ENCODE results near the gene STON1.
A peak's percentile ranks its signal among the peaks of the same experiment; 100 is the strongest.

STON1 gene, protein sequence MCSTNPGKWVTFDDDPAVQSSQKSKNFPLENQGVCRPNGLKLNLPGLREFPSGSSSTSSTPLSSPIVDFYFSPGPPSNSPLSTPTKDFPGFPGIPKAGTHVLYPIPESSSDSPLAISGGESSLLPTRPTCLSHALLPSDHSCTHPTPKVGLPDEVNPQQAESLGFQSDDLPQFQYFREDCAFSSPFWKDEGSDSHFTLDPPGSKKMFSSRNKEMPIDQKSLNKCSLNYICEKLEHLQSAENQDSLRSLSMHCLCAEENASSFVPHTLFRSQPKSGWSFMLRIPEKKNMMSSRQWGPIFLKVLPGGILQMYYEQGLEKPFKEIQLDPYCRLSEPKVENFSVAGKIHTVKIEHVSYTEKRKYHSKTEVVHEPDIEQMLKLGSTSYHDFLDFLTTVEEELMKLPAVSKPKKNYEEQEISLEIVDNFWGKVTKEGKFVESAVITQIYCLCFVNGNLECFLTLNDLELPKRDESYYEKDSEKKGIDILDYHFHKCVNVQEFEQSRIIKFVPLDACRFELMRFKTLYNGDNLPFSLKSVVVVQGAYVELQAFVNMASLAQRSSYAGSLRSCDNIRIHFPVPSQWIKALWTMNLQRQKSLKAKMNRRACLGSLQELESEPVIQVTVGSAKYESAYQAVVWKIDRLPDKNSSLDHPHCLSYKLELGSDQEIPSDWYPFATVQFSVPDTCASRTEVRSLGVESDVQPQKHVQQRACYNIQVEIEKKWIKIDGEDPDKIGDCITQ

DNA sequence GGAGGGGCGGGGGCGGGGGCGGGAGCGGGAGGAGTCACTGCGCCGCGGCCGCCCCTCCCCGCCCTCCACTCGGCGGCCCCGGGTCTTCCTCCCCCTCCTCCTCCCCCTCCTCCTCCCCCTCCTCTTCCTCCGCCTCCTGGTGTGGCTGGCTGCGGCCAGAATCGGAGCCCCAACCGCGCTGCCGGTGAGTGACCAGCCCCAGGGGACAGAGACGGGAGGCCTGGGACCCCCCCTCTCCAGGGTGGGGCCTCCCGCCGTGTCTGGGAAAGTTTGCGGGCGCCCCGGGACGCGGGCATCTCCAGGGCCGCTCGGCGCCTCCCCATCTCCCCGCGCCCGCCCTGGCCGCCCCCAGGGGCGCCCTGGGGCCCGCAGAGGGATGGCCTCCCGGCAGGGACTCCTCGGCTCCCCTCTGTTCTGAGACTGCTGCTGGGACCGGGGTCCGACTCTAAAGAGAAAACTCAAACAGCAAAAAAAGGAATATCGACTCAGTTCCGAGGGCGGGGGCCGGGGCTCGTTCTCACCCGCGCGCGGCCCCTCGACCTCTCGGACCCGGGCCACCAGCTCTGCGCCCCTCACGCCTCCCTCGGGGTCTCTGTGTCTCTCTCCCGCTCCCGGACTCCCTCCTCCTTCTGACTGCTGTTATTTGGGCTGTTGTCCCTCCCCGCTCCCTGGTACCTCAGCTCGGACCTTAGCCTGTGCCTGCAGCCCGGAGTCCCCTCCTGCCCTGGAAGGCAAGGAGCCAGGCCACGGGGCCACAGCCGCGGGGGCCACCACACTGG, at the start of gene STON1:
Gene STON1 (plus strand): TSS at position 122 of the 779 bp plus-strand sequence. CDS start 50,480 bp downstream, outside the sequence.
- peak within 1 kb of the TSS; percentile 67 for H3K4me2 ChIP-seq (ENCODE audit: low read depth, low read length)
- H3K9me3 ChIP-seq (replicated peaks; ENCODE audit: insufficient read depth, low read length): no peaks in the 10 kb centered on the region
- no peak for DNase-seq
- H3K27ac ChIP-seq (ENCODE audit: low read length): no peak within 1 kb of the TSS
- no peaks in the 10 kb centered on the region for H3K9me2 ChIP-seq (replicated peaks; ENCODE audit: insufficient read depth, low read length)
- H3K9ac ChIP-seq (ENCODE audit: low read length): peak within 1 kb of the TSS; percentile 28; the same call in 1 of the 2 replicates
- no peak for TF ChIP-seq EZH2 (optimal IDR thresholded peaks at IDR 0.05; ENCODE audit: low read depth, low read length)
- TF ChIP-seq EZH2phosphoT487 (IDR thresholded peaks at IDR 0.05; ENCODE audit: low read length): no peak
- TF ChIP-seq, protein P1, sequence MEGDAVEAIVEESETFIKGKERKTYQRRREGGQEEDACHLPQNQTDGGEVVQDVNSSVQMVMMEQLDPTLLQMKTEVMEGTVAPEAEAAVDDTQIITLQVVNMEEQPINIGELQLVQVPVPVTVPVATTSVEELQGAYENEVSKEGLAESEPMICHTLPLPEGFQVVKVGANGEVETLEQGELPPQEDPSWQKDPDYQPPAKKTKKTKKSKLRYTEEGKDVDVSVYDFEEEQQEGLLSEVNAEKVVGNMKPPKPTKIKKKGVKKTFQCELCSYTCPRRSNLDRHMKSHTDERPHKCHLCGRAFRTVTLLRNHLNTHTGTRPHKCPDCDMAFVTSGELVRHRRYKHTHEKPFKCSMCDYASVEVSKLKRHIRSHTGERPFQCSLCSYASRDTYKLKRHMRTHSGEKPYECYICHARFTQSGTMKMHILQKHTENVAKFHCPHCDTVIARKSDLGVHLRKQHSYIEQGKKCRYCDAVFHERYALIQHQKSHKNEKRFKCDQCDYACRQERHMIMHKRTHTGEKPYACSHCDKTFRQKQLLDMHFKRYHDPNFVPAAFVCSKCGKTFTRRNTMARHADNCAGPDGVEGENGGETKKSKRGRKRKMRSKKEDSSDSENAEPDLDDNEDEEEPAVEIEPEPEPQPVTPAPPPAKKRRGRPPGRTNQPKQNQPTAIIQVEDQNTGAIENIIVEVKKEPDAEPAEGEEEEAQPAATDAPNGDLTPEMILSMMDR (IDR thresholded peaks at IDR 0.05; ENCODE audit: low read length): no peak
- no peaks in the 10 kb centered on the region for H3F3A ChIP-seq (ENCODE audit: insufficient read depth, low read length)
- no peaks in the 10 kb centered on the region for H4K20me1 ChIP-seq (ENCODE audit: insufficient read depth, low read length)
- no peaks in the 10 kb centered on the region for H3K79me2 ChIP-seq (ENCODE audit: low read length)
- H3K36me3 ChIP-seq (replicated peaks; ENCODE audit: insufficient read depth, low read length): no peaks in the 10 kb centered on the region
- peak within 1 kb of the TSS; percentile 84 for H2AFZ ChIP-seq (ENCODE audit: low read length)
- no peaks in the 10 kb centered on the region for H3K27me3 ChIP-seq (replicated peaks; ENCODE audit: insufficient read depth, low read length)
- H3K4me1 ChIP-seq (ENCODE audit: low read length): no peaks in the 10 kb centered on the region
- H3K4me3 ChIP-seq (ENCODE audit: low read length): peak within 1 kb of the TSS; percentile 64

DNA sequence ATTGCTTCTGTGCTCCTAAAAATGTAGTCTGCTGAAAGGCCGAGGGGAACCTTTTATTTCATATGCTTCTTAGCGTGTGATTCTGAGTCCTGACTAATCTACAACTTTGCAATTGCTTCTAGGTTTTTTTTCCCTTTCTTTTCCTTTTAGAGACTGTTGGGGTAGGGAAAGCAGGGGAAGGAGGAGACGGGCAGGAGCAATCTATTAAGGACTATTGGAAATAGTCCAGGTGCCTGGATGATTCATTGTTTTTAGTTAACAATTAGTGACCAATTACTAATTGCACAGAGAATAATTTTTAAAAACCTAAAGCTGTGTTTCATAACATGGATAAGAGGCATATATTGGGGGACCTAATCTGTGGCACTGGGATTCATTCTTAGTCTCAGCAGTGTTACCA, 49.4 kb upstream of the STON1 start:
- Histone ChIP-seq H3K79me2 (ENCODE audit: low read length) (no peaks in the 10 kb centered on the region), H3K36me3 (replicated peaks; ENCODE audit: insufficient read depth, low read length) (no peaks in the 10 kb centered on the region), H3K27me3 (replicated peaks; ENCODE audit: insufficient read depth, low read length) (no peaks in the 10 kb centered on the region), H3K9ac (ENCODE audit: low read length) (no peak overlapping the region), H4K20me1 (ENCODE audit: insufficient read depth, low read length) (no peaks in the 10 kb centered on the region), H3K4me3 (ENCODE audit: low read length) (no peak overlapping the region), H2AFZ (ENCODE audit: low read length) (no peak overlapping the region), H3K4me1 (ENCODE audit: low read length) (no peaks in the 10 kb centered on the region), H3F3A (ENCODE audit: insufficient read depth, low read length) (no peaks in the 10 kb centered on the region), H3K4me2 (ENCODE audit: low read depth, low read length) (no peak overlapping the region), H3K9me2 (replicated peaks; ENCODE audit: insufficient read depth, low read length) (no peaks in the 10 kb centered on the region), H3K27ac (ENCODE audit: low read length) (no peak overlapping the region), H3K9me3 (replicated peaks; ENCODE audit: insufficient read depth, low read length) (no peaks in the 10 kb centered on the region)
- no peak for DNase-seq
- TF ChIP-seq EZH2 (optimal IDR thresholded peaks at IDR 0.05; ENCODE audit: low read depth, low read length) (no peak), EZH2phosphoT487 (IDR thresholded peaks at IDR 0.05; ENCODE audit: low read length) (no peak)
- TF ChIP-seq, protein P1 (IDR thresholded peaks at IDR 0.05; ENCODE audit: low read length): no peak

DNA sequence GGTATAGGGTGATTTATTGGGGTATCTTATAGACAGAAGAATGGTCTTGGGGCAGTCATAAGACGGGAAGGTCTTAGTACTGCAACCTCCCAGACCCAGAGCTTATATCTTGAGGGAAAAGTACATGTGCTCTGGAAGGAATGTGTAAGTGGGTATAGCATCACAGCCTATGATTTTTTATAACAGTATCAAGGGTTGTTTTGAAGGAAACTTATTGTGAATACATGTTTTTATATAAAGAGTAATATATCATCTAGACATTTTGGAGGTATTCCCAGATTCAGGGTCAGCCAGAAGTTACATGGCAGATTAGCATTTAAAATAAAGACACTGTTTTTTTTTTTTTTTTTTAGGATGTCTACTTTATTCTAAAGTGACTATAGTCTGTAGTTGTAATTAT, 47.6 kb upstream of the STON1 start:
- H3K4me3 ChIP-seq (ENCODE audit: low read length): no peak overlapping the region
- H2AFZ ChIP-seq (ENCODE audit: low read length): no peak overlapping the region
- H4K20me1 ChIP-seq (ENCODE audit: insufficient read depth, low read length): no peaks in the 10 kb centered on the region
- DNase-seq: no peak
- no peaks in the 10 kb centered on the region for H3F3A ChIP-seq (ENCODE audit: insufficient read depth, low read length)
- no peak for TF ChIP-seq EZH2 (optimal IDR thresholded peaks at IDR 0.05; ENCODE audit: low read depth, low read length)
- H3K4me2 ChIP-seq (ENCODE audit: low read depth, low read length): no peak overlapping the region
- no peak overlapping the region for H3K27ac ChIP-seq (ENCODE audit: low read length)
- H3K36me3 ChIP-seq (replicated peaks; ENCODE audit: insufficient read depth, low read length): no peaks in the 10 kb centered on the region
- no peaks in the 10 kb centered on the region for H3K9me3 ChIP-seq (replicated peaks; ENCODE audit: insufficient read depth, low read length)
- no peaks in the 10 kb centered on the region for H3K4me1 ChIP-seq (ENCODE audit: low read length)
- H3K9ac ChIP-seq (ENCODE audit: low read length): no peak overlapping the region
- H3K79me2 ChIP-seq (ENCODE audit: low read length): no peaks in the 10 kb centered on the region
- no peaks in the 10 kb centered on the region for H3K9me2 ChIP-seq (replicated peaks; ENCODE audit: insufficient read depth, low read length)
- no peaks in the 10 kb centered on the region for H3K27me3 ChIP-seq (replicated peaks; ENCODE audit: insufficient read depth, low read length)

All from MM.1S (cell line).